Stimulated activated CD8-positive, alpha-beta memory T cell treated with anti-CD3 and anti-CD28 coated beads, Interleukin-7, amount 100 ng/mL, for 1 hour (primary cell): ENCODE measurements around the gene LRRC73.
"Not testable (repeated sequence)": the region's sequence is repeated elsewhere in the genome, so short reads cannot be mapped to it uniquely, and the experiment has no call there.

Experiments
- DNase-seq, 2 donors: peaks; one replicate each; pipeline ENCODE4 v3.0.0-alpha.2; 2020; ENCODE audit warnings: low read depth in 2 of 2

Gene LRRC73

GRCh38 chr6:43461936-43462335 lies 48.2 kb downstream of the LRRC73 start:
- DNase-seq: no peak

DNA sequence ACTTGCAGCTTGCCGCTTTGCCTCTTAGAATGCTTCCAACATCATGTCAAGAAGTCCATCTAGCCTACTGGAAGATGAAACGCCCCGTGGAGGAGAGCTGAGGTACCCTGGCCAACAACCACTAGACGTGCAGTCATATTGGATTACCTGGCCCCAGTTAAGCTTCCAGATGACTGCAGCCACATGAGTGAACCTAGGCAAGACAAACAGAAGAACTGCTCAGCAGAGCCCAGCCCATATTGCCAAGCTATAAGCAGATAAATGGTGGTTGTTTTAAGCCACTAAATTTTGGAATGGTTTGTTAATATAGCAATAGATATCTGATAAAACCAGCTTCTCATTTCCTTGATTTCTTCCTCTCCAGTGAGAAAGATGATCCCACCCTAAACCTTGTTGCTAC lies 50.1 kb downstream of the LRRC73 start:
- DNase-seq: no peak

GRCh38 chr6:43459535-43459934 lies 50.6 kb downstream of the LRRC73 start:
- no peak for DNase-seq

- not testable (repeated sequence) for DNase-seq
Measured at GRCh38 chr6:43458154-43458553, 52.0 kb downstream of the LRRC73 start.

- no peak for DNase-seq
Measured at GRCh38 chr6:43457643-43458042, 52.5 kb downstream of the LRRC73 start.
